ENCODE data around the gene SLC2A9. TPM values are rescaled to one million over a fixed set of nuclear protein-coding genes. Genes with fewer than 3 reads are reported as not detected.
A peak's percentile ranks its signal among the peaks of the same experiment; 100 is the strongest.

The SLC2A9 gene
- total RNA-seq, 2 donors from 2014 or later = 0.52 to 1.2 TPM

DNA sequence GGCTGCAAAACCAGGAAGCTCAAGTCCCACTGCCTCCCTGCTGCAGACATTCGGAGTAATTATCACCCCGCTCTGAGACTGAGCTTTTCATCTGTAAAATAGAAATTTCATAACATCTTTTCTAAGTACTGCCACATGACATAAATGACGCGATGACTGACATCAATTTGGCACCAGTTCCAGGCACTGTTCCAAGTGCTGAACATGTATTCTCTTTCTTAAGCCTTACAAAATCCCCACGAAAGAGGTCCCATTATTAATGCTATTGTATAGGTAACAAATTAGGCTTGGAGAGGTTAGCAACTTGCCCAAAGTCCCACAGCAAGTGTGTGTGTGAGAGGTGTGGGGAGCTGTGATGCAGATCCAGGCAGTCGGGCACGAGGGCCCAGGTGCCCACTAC, 56.4 kb downstream of the SLC2A9 start:
- ATAC-seq (no peak), DNase-seq (ENCODE audit: low spot score in 2 of 2) (no peak)
- peaks cover 0 to 7% of the 10 kb centered on the region in 2 donors for H3K36me3 Mint-ChIP-seq
- H3K27ac Mint-ChIP-seq = no peak overlapping the region
- peaks cover 0 to 5% of the 10 kb centered on the region in 2 donors for H3K9me3 Mint-ChIP-seq

DNA sequence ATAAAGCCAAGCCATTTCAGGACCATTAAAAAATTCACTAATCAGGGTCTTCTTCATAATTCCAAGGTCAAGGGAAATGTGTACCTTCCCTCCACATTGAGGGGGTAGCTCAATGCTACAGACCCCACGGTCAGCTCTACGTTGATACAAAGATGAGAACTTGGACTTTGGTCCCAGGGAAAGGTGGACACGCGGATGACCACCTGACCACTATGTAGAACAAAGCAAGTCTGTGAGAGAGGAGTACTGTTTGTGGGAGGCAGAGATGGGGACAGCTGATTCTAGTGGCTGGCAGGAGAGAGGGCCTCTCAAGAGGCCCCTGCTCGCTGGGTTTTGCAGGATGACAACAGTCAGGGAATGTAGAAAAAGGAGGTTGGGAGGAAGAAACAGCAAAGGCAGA, 58.0 kb downstream of the SLC2A9 start:
- DNase-seq (ENCODE audit: low spot score in 2 of 2) = no peak
- Mint-ChIP-seq H3K36me3 (peaks cover 0 to 4% of the 10 kb centered on the region in 2 donors), H3K9me3 (peaks cover 3 to 5% of the 10 kb centered on the region in 2 donors), H3K27ac (no peak overlapping the region)
- no peak for ATAC-seq

DNA sequence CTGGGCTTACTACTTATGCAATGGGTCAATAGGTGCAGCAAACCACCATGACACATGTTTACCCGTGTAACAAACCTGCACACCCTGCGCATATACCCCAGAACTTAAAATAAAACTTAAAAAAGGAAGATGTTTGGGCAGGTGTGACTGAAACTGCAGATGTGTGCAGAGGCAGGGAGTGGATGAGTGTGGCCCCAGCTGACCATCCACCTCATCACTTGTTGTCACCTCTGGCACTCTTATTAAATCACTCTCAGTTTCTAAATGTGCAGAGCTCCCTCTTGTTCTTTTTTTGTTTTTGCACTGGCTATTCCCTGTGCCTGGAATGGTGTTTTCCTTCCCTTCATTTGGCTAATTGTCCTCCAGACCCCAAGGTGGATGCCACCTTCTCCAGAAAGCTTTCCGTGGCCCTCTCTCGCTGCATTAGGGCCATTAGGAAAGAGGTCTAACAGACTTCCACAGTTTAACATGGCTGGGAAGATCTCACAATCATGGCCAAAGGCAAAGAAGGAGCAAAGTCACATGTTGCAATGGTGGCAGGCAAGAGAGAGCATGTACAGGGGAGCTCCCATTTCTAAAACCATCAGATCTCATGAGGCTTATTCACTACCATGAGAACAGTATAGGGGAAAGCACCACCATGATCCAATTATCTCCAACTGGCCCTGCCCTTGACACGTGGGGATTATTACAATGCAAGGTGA, 58.5 kb downstream of the SLC2A9 start:
- Mint-ChIP-seq H3K27ac (no peak overlapping the region), H3K36me3 (peaks cover 0 to 9% of the 10 kb centered on the region in 2 donors), H3K9me3 (peaks cover 5 to 6% of the 10 kb centered on the region in 2 donors)
- DNase-seq (ENCODE audit: low spot score in 2 of 2) (no peak), ATAC-seq (peak in 1 of 2 donors; percentile 24)

DNA sequence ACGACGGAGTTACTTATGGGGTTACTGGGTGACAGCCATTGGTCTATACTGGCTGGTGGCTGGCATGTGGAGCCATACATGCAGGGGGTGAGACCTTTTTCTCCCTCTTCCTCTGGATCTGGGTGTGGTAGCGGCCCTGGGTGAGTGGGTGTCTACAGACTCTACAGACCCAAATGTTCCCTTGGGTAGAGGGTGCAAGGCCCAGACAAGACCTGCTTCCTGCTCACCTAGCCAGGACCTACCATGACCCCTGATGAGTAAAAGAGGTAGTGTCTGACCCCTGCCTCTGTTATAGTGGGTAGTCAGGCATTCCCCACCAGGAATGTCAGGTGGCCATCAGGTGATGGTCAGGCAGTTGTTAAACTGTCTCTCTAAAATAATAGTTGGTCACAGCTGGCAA, 66.8 kb downstream of the SLC2A9 start:
- peaks cover 0 to 9% of the 10 kb centered on the region in 2 donors for H3K36me3 Mint-ChIP-seq
- no peak overlapping the region for H3K27ac Mint-ChIP-seq
- no peak for DNase-seq (ENCODE audit: low spot score in 2 of 2)
- no peak for ATAC-seq
- peaks cover 0 to 6% of the 10 kb centered on the region in 2 donors for H3K9me3 Mint-ChIP-seq

DNA sequence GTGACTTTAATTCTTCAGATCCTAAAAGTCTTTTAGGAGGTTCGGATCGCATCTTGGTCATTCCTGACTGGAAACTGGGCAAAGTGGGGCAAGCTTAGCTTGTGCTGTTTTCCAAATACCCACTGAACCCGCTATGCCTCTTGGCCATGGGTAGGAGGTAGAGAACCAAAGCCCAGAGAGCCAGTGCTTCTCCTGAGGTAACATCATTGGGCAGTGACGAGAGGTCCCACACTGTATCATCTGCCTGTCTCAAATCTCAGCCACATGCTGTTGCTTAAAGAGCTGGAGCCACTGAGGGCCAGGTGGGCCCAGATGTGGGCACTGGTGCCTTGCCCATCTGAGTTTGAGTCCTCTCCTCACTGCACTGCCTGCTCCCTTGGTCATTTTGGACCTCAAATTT, 68.2 kb downstream of the SLC2A9 start:
- no peak for DNase-seq (ENCODE audit: low spot score in 2 of 2)
- Mint-ChIP-seq H3K27ac (no peak overlapping the region), H3K36me3 (peaks cover 0 to 2% of the 10 kb centered on the region in 2 donors), H3K9me3 (peaks cover 0 to under 1% of the 10 kb centered on the region in 2 donors)
- ATAC-seq = no peak

DNA sequence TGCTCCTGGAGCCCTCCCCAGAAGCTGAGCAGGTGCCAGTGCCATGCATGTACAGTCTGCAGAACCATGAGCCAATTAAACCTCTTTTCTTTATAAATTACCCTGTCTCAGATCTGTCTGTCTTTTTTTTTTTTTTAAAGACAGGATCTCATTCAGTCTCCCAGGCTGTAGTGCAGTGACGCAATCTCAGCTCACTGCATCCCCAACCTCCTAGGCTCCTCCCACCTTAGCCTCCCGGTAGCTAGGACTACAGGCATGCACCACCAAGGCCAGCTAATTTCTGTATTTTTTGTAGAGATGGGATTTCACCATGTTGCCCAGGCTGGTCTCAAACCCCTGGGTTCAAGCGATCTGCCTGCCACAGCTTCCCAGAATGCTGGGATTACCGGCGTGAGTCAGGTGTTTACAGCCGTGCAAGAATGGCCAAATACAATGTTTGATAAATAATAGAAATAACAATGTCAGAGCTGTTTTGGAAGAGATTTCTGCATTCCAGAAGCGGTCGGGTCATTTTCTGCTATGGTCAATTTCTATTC, 68.8 kb downstream of the SLC2A9 start:
- no peaks in the 10 kb centered on the region for H3K9me3 Mint-ChIP-seq
- H3K36me3 Mint-ChIP-seq = no peaks in the 10 kb centered on the region
- ATAC-seq (no peak), DNase-seq (ENCODE audit: low spot score in 2 of 2) (no peak)
- H3K27ac Mint-ChIP-seq = no peak overlapping the region

DNA sequence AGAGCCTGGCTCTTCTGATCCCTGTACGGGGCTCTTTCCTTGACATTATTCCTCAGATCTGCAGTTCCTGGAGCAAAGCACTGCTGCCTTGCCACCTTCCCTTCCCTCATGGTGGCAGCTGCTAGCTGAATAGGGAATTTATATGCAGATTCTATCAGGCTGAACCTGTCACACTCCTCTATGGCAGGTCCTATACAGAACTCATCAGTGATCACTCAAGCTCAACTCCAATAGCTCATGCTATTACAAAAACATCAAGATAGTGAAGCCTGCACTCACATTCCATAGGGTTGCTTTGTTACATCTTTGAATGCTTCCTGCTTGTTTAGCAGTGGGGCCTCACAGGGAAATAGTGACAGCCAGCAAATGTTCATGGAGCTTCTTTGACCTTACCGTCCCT, 71.7 kb downstream of the SLC2A9 start:
- ATAC-seq (no peak), DNase-seq (ENCODE audit: low spot score in 2 of 2) (no peak)
- Mint-ChIP-seq H3K36me3 (no peaks in the 10 kb centered on the region), H3K27ac (no peak overlapping the region), H3K9me3 (no peaks in the 10 kb centered on the region)

DNA sequence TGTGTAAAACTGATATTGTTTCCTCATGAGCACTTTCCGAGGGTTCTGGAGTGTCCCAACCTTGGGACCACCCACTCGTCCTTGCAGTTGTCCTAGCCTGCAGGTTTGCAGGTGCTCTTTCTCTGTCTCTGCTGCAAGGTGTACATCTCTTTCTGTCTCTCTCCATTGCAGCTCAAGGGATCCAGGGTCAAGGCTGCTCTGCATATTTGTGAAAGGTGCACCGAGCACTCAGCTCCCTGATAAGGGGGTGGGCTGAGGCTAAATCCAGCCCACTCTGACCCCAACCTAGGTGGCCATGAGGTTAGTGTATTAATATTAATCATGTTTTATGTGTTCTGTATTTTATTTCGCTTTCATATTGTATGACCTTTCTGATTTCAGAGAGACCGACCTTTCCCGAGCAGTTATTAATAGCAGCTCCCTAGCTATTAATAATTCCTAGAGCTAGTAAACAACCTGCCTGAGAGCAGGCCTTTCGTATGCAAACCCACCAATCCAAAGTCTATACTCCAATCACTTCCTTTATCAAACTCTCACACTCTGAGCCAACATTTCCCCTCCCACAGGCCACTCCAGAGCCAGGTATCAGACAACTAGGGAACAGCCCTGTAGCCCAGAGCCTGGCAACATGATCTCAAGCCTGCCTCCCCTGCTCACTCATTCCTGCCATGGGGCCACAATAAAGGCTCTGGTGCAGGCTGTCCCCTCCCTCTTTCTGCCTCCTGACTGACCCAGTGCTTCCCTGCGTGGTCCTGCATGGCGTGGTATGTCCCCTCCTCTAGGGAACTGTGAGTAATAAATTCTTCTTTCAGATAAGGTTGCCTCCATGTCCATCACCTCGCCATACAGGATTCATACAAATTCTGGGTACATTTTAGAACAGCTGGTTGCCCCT, 73.9 kb downstream of the SLC2A9 start:
- Mint-ChIP-seq H3K9me3 (no peaks in the 10 kb centered on the region), H3K27ac (peak overlapping the region in 1 of 2 donors; percentile 97)
- no peak for ATAC-seq

DNA sequence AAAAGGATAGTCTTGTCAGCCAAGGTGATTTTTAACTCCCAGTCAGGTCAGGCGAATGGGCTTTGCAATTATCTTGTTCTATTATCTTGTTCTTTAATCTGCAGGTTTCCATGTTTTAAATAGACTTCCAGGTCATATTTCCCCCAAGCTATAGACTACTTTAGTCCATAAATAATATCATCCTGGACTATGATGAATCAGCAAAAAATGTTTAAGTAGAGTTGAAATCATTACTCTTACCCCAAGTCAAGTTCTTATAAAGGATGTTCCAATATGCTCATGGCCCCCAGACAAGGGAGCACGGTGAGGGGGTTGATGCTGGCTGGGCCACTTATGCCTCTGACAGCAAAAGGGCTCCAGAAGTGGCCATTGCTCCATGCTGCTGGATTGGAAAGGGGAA, 75.1 kb downstream of the SLC2A9 start:
- no peak overlapping the region for H3K27ac Mint-ChIP-seq
- H3K9me3 Mint-ChIP-seq = no peaks in the 10 kb centered on the region
- ATAC-seq (no peak), DNase-seq (ENCODE audit: low spot score in 2 of 2) (no peak)
- no peaks in the 10 kb centered on the region for H3K36me3 Mint-ChIP-seq

More for the DNA sequence above, 73.9 kb downstream of the SLC2A9 start:
- no peaks in the 10 kb centered on the region for H3K36me3 Mint-ChIP-seq
- DNase-seq (ENCODE audit: low spot score in 2 of 2) = no peak

DNA sequence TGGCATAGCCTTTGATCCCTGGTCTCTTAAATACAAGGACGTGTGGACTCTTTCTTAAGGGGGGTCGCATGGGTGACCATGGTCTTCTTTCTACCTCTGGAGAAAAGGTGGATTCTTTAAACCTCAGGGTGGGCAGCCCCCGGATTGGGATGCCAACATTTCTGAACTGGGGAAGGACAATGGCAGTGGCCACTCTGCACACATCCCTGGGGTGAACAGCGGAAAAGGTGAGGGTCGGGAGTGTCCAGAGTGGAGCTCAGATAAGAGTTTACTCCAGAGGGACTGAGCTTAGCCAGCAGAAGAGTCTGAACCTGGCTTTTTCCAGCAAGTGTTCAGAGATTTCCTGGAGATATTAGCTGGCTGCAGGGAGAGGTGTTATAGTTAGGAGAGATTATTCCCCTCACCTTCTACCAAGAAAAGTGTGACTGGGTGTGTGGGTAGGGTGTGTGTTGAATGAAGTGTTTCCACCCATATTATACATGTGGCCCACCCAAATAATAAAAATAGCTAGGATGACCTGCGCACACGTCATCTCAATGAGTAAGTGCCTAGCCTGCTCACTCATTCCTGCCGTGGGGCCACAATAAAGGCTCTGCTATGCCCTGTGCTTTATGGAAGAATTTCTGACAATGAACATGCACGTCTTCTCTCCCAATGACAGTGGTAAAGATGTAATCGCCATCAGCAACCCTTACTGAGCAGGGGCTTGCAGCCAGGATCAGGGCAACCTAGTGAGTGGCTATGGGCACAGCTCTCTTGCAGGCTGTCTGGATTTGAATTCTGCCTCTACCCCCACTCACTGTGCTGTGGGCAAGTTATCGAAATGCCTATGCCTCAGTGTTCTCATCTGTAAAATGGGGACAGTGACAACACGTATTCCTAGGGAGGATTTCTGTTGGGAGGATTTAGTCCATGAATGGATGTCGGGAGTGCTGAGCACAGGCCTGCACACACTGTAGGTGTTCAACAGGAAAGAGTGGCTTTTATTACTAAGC, 76.6 kb downstream of the SLC2A9 start:
- no peaks in the 10 kb centered on the region for H3K36me3 Mint-ChIP-seq
- H3K27ac Mint-ChIP-seq = no peak overlapping the region
- no peaks in the 10 kb centered on the region for H3K9me3 Mint-ChIP-seq
- ATAC-seq (no peak), DNase-seq (ENCODE audit: low spot score in 2 of 2) (no peak)

DNA sequence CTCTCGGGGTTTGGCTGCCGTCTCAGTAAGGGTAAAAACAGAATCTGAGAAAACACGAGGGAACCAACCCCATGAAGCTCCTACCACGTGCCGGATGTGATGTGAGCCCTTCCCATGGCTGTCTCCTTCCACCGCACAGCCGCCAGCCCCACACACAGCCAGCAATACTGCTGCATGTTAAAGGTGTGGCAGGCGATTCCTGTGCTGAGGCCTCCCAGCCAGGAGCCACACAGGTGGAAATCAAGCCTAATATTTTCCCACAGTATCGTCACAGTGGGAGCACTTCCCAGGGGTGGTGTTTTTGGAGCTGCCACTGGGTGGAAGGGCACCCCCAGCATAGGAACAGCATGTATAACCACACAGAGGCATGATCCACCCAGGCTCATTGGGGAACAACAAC, 77.5 kb downstream of the SLC2A9 start:
- H3K9me3 Mint-ChIP-seq = no peaks in the 10 kb centered on the region
- DNase-seq (ENCODE audit: low spot score in 2 of 2) = no peak
- ATAC-seq = no peak
- H3K36me3 Mint-ChIP-seq = no peaks in the 10 kb centered on the region
- H3K27ac Mint-ChIP-seq = no peak overlapping the region

DNA sequence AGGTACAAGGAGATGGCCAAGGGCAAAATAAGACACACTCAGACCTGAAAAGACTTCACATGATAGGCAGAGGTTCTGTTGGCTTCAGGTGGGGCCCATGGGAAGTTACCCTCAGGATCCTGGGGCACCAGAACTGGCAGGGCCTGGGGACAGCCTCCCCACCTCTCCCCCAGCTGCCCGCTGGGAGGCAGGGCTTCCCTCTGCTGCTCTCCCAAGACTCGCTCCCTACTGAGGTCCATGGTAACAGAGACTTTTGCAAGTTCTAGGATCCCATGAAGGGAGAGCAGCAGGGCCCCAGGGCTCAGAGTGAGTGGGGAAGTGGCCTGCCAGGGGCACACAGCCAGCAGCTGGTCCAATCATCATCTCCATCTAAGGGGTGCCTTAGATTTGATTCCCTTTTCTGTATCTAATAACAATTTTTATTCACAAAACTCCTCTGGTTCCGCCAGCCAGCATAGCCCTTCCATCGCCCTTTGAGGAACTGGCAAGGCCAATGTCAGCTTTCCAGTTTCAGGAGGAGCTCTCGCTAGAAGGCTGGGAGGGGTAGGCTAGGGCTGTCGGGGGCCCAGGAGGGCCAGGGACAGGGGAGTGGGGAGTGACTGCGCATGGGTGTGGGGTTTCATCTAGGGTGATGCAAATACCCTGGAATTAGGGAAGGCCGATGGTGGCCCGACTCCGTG, 78.2 kb downstream of the SLC2A9 start:
- DNase-seq (ENCODE audit: low spot score in 2 of 2) = no peak
- no peak overlapping the region for H3K27ac Mint-ChIP-seq

DNA sequence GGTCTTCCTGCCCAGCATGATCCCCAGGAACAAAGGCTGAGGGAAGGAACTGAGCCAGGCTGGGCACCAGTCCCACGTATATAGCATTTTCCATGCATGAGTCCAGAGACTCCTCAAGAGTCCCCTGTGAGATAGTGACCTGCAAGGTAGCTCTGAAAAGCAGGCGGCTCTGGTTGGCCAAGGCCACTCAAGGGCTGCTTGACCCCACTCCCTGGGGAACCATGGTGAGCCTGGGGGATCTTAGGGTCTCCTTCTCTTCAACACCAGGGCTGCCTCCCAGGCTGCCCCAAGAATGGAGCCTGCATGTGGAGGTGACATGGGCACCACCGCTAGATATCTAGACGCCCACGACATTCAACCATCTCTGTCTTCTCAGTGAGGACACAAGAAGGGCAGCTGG, 79.2 kb downstream of the SLC2A9 start:
- ATAC-seq (no peak), DNase-seq (ENCODE audit: low spot score in 2 of 2) (no peak)
- H3K9me3 Mint-ChIP-seq = no peaks in the 10 kb centered on the region
- H3K27ac Mint-ChIP-seq = no peak overlapping the region
- no peaks in the 10 kb centered on the region for H3K36me3 Mint-ChIP-seq

More for the DNA sequence above, 78.2 kb downstream of the SLC2A9 start:
- ATAC-seq = no peak
- Mint-ChIP-seq H3K9me3 (no peaks in the 10 kb centered on the region), H3K36me3 (no peaks in the 10 kb centered on the region)

DNA sequence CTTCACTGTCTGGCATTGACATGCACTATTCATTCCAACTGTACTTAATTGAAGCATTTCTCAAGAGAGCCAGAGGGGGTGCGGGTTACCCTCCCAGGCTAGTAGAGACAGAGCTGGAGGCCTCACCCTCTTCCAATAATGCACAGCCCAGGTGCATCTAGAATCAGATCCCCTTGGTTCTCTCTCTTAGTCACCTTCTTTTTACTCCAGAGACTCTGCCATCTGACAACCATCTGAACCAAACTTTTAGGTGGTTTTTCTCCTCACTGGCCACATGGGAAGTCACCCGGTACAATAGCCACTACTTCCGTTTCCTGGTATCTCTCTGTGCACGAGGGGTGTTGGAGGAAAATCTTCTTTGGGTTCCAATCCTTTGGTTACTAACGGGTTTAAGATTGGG, 81.3 kb downstream of the SLC2A9 start:
- ATAC-seq (no peak), DNase-seq (ENCODE audit: low spot score in 2 of 2) (no peak)
- Mint-ChIP-seq H3K9me3 (no peaks in the 10 kb centered on the region), H3K27ac (no peak overlapping the region), H3K36me3 (no peaks in the 10 kb centered on the region)

DNA sequence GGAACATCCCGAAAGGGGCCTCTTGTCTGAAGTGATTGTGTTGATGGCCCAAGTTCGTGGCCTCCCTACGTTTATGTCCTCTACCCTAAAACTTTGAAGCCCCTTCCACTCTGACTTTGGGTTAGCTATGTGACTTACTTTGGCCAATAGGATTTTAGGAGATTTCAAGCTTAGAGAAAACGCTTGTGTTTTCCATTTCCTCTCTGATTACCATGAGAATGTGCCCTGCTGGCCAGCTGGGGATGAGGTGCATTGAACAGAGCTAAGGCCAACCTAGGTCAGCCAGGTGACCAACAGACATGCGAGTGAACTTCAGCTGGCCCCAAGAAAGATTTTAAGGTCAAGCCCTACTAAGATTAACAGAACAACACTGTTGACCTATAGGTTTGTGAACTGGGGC, 82.4 kb downstream of the SLC2A9 start:
- DNase-seq (ENCODE audit: low spot score in 2 of 2) (no peak), ATAC-seq (no peak)
- Mint-ChIP-seq H3K27ac (no peak overlapping the region), H3K36me3 (no peaks in the 10 kb centered on the region), H3K9me3 (no peaks in the 10 kb centered on the region)

DNA sequence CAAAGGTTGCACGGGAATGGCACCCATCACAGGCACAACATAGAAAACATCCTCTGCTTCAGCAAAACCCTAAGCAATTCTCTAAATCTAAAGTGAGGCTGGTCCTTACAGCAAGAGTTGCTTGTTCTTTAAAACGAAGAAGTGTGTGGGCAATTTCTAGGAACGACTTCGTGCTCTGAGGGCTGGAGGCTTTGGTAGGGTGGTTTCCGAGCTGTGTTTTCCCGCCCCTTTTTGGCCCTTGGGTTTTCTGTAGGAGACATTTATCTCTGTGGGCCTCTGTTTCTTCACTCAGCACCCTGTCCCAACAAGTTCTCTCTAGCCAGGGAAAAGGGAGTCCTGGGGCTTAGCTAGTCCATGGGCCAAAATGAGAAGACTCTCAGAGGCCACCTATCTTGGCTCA, 84.2 kb downstream of the SLC2A9 start:
- Mint-ChIP-seq H3K27ac (no peak overlapping the region), H3K9me3 (no peaks in the 10 kb centered on the region), H3K36me3 (no peaks in the 10 kb centered on the region)
- no peak for DNase-seq (ENCODE audit: low spot score in 2 of 2)
- no peak for ATAC-seq
